NCI-H1436 treated with DMSO at 0.1 percent for 48 hours (cell line): ENCODE data around the gene KIF17.
A peak's percentile ranks its signal among the peaks of the same experiment; 100 is the strongest.

Experiments
- DNase-seq: peaks from one replicate; lab custom pipeline; 2025; lab: John Stamatoyannopoulos, UW

KIF17 gene

DNA sequence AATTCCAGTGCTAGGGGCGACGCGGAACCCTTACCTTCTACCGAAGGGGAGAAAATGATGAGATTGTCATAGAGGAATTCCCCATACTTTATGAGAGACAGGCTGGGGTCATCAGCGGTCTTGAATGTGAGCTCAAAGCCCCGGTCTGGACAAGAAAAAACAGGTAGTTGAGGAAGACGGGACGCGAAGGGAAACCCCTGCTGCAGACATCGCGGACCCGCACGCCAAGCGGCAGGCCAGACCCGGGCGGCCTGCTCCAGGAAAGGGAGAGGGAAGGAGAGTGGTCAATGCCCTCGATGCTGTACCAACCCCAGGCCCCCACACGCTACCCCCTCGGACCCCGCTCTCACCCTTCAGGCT is 57.0 kb downstream of the KIF17 start:
- no peak for DNase-seq

DNA sequence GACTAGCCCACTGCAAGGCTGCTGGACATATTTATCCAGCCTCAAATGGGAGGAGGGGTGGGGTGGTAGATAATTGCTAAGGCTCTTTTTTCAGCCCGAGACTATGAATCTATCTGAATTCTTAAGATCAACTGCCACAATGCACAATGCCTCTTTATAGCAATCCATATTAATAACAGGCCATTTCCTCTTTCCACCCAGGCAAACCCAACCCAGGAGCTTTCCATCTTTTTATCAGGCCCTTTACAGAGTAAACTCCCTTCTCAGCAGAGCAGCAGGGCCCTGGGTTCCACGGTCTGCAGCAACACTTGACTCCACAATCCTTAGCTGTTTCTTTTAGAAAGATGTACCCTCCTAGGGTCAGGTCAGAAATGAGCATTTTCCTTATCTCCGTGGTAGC is 57.4 kb downstream of the KIF17 start:
- DNase-seq: no peak

DNA sequence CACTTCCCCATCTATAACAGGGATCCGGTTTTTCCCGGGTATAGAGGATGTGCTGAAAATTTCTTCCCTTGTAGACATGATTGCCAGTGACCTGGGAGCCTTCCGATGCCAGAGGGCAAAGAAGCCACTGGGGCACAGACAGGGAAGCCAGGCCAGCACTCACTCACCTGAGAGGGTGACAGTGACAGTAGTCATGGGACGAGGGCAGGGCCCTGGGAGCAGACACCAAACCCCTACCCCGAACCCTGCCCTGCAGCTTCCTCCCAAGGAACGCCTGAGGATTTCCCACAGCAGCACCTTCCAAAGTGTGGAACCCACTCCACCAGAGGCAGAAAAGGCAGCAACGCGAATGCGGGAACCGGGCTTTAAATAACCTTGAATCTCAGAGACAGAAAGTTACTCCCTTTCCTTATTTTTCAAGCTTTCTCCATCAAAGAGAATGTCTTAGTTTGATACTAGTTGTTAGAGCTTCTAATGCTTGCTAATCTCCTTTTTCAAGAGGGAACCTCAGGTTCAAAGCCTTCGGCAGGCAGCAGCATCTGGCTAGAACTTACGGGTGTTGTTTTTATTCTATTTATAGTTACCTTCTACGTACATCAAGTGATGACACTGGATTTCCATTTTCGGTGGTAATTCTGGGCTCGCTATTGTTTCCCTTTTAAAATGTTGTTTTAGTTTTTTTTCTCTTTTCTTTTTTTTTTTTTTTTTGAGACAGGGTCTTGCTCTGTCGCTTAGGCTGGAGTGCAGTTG is 59.5 kb downstream of the KIF17 start:
- no peak for DNase-seq

DNA sequence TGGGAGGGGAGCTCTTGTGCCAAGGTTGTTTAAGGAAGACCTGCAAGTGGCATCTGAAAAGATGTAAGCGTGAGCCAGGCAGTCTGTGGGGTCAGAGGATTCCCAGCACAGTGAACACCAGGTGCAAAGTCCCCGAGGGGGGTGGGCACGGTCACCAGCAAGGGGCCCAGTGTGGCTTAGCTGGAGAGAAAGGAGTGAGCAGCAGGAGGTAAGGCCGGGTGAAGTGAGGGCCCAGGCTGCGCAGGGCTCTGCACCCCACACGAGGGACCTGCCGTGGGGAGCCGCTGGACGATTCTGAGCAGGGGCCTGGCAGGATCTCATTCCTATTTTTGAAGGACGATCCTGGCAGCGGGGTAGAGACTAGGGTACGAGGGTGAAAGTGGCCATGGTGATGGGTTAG is 60.8 kb downstream of the KIF17 start:
- DNase-seq: no peak

DNA sequence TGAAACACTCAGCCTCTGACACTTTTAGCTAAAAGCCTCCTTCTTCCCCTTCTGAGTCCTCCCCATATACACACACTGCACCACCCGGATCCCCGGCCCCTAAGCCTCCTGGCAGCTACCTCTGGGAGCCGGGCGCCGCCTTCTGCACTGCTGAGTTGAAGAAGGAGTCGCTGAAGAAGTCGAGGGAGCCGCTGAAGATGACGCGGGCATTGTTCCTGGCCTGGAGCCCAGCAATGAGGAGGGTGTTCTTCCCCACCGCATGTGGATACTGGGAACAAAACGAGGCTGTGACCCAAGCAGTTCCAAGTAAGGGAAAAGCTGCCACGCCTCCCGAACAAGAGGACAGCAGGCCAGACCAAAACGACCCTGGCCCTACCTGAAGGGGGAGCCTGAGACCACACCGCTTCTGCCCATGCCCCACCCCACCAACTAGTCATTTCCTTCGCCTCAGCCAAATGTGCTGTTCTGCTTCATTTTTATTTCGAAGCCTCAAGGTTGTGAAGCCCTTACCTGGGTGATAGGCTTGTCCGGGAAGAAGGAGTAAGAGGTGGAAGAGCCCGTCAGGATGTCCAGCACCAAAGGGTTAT is 63.6 kb downstream of the KIF17 start:
- no peak for DNase-seq

DNA sequence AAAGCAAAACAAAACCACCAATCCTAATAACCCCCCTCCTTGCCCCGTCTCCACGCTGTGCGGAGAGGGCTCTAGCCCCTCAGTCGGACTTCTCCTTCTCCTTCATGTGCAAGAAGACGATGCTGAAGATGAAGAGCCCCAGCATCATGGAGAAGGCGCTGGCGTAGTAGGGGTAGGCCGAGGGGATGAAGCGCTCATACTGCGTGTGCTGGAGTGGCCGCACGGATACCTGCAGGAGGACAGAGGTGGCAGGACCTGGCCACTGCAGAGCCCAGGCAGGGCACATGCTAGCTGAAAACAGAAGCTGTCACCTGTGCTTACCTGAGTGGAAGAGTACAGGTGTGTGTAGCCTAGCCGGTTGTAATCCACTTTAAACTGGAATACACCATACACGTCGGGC is 65.5 kb downstream of the KIF17 start:
- no peak for DNase-seq

DNA sequence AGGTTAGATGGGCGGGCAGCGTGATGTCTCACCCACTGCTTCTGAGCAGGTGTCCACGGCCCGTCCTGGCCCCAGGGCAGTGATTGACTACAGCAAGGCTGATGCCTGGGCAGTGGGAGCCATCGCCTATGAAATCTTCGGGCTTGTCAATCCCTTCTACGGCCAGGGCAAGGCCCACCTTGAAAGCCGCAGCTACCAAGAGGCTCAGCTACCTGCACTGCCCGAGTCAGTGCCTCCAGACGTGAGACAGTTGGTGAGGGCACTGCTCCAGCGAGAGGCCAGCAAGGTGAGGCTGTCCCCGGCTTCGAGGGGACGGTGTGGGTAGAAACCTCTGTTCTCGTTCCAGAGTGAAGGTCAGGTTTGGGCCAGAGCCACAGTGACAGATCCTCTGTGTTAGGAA is 68.9 kb downstream of the KIF17 start:
- DNase-seq: no peak

DNA sequence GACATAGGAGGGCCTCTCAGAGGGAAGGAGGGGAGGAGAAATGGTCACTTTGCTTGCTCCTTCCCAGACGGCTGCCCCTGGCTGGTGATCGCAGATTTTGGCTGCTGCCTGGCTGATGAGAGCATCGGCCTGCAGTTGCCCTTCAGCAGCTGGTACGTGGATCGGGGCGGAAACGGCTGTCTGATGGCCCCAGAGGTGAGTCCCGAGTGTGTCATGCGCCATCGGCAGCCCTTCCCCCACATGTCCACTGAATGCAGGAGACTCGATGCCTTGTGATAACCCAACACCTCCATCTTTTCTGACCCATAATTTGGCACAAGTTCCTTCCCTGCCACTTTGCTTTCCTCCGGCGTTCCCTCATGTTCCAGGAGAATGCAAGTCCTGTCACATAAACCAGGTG is 69.4 kb downstream of the KIF17 start:
- no peak for DNase-seq

DNA sequence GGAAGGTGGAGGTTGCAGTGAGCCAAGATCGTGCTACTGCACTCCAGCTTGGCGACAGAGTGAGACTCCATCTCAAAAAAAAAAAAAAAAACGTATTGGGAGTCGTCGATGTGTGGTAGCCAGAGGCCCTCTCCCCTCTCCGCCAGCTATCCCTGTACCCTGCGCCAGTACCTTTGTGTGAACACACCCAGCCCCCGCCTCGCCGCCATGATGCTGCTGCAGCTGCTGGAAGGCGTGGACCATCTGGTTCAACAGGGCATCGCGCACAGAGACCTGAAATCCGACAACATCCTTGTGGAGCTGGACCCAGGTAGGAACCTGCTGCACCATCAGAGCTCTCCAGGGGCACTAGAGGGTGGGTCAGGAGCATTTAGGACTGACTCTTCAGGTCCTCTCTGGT is 72.4 kb downstream of the KIF17 start:
- no peak for DNase-seq

DNA sequence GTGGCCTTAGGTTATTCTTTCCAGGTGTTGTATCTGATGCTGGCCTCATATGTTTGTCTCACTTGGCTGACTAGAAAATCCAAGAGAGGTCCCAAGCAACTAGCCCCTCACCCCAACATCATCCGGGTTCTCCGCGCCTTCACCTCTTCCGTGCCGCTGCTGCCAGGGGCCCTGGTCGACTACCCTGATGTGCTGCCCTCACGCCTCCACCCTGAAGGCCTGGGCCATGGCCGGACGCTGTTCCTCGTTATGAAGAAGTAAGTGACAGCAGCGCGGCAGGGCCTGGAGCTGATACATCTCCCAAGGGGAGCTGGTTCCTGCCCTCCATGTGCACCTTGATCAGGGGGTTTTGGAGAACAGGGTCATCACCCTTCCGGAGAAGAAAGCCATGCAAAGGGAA is 73.4 kb downstream of the KIF17 start:
- DNase-seq: no peak

DNA sequence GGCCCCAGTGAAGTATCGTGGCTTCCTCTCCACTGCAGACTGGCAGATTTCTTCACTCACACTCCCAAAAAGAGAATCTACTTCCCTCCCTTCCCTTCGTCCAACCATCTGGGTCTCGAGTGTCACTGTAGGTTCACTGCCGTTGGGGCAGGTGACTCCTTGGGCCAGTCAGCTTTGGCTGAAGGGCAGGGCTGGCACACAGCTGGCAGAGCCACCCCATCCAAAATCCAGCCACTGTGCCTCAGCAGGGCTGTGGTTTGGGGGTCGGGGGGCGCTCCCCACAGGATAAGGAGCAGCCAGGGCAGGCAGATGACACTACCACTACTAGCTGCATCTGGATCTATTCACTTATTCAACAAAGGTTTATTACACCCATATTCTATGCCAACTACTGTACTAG is 74.7 kb downstream of the KIF17 start:
- no peak for DNase-seq

DNA sequence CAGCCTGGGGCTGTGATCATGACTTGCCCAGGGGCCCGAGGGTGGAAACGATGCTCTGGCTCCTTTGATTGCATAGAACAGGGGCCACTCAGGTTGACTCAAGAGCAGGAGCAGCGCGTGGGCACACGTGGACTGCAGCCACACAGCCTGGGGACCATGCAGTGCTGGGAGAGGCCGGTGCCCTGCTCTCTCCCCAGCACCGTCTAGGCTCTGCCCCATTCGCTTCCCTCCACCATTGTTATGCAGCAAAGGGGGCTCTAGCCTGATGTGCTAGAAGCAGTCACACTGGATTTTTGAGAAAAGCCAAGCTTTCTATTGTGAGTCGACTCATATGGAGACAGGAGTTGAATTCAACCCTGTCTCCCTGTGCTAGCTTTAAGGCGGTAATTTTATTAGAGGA is 75.8 kb downstream of the KIF17 start:
- DNase-seq: no peak

DNA sequence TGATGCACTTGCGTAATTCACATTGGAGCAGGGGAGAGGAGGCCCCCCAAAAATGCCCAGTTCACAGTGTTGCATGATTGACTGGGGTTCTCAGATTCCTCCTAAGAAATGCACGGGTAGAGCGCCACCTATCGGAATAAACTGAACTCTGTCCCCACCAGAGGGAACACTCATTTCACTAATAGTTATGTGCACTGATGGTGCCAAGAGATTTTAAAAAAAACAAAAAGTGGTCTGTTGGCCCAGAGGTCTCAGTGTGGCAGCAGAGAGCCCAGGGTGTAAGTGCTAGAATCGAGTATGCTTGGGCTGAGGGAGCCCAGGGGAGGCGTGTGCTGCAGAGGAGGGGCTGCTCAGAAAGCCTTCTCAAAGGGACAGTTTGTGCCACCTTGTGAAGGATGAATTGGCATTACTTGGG is 77.6 kb downstream of the KIF17 start:
- DNase-seq: no peak

DNA sequence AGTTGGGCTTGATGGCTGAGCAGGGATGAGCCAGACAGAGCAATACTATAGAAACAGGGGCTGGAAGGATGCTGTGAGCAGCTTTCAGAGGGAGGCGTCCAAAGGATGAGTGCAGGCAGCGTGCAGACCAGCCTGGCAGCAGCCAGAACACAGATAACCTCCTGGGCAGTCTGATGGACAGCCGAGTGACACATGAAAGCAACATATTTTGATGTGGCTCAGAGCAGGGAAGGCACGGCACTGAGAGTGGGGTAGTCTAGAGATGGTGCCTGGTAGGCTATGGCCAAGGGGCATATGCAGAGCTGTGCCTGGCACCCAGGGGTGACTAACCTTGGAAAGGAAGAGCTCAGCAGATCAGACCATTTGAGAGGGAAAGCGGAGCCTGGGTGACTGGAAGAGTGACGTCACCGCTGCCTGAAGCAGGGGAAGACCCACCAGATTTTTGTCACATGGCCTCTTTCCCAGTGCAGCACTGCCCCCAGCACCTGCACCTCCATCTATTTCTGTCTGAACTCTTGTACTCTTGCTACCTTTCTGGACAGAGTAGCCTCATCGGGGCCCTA is 80.9 kb downstream of the KIF17 start:
- DNase-seq: no peak

DNA sequence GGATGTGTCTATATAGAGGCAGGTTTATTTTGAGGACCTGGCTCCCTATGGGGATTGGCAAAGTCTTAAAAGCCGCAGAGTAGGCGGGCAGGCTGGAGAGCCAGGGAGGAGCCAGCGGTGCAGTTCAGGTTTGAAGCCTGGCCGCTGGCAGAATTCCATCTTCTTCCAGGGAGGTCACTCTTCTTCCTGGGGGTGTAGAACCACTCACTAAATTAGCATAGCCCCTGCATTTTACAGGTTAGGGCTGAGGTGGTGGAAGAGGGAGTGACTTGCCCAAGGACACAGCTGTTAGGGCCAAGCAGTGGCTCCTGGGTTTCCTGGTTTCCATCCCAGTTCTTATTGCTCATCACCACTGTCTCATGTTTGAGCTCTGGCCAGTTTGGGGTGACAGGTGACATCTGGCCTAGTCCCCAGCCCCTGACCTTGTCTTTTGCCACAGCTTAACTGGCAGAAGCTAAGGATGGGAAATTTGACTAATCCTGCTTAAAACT is 83.2 kb downstream of the KIF17 start:
- DNase-seq: no peak

DNA sequence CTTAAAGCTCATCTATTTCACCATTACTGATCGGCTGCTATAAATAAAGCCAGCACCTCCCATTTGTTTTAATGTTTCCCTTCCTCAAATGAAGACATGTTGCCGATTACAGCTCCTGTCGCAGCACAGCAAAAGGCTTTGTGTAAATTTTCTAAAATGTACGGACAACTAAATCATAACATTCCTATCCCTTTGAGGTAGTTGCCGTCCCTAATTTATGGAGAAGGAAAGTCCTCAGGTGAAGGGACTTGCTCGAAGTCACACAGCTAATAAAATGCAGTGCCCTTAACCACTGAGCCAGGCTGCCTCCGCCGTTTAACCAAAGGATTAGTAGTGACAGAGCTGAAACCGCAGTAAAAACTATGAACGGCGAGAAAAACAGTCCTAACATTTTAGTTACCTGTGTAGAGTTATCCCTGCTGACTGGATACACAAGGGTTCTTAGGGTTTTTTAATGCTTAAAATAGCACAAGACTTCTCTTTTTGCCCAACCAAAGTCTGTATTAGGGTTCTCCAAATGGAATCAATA is 83.7 kb downstream of the KIF17 start:
- no peak for DNase-seq

DNA sequence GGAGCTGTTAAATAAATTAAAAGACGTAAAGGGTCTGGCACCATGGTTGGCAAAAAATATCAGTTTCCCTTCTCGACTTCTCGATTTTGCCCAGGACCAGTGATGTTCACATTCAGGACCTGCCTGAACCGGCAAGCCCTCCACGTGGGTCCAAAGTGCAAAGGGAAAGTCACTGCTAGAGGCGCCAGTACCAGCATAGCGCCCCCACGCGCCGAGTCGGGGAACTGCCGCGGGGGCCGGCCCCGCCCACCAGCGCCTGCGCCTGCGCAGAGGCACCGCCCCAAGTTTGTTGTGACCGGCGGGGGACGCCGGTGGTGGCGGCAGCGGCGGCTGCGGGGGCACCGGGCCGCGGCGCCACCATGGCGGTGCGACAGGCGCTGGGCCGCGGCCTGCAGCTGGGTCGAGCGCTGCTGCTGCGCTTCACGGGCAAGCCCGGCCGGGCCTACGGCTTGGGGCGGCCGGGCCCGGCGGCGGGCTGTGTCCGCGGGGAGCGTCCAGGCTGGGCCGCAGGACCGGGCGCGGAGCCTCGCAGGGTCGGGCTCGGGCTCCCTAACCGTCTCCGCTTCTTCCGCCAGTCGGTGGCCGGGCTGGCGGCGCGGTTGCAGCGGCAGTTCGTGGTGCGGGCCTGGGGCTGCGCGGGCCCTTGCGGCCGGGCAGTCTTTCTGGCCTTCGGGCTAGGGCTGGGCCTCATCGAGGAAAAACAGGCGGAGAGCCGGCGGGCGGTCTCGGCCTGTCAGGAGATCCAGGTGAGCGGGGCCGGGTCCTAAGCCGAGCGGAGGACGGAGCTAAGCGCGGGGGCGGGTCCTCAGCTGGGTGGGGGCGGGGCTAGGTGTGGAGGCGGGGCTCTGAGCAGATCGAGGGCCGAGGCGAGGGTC is 84.4 kb downstream of the KIF17 start, which contains the start of gene PINK1:
Gene PINK1, plus strand, starts transcription at position 269 of the 875 bp plus-strand sequence. Its CDS starts 91 bp downstream, at position 360.
- DNase-seq: peak; percentile 10

DNA sequence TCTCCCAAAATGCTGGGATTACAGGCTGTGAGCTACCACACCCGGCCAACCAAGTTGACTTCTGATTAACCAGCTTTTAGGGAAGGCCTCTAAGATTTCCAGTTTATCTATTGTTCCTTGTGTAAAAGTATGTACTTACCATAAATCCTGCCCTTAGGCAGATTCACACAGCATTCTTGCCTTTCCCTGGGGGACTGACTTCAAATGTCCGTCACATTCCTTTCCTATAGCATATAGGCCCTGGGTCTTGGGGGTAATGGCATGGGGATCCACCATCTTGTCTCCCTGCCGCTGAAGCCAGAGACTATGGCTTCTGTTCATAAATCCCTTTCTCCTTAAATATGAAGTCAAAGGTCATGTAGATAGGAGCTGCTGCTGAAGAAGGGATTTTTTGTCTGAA is 85.4 kb downstream of the KIF17 start:
- no peak for DNase-seq

DNA sequence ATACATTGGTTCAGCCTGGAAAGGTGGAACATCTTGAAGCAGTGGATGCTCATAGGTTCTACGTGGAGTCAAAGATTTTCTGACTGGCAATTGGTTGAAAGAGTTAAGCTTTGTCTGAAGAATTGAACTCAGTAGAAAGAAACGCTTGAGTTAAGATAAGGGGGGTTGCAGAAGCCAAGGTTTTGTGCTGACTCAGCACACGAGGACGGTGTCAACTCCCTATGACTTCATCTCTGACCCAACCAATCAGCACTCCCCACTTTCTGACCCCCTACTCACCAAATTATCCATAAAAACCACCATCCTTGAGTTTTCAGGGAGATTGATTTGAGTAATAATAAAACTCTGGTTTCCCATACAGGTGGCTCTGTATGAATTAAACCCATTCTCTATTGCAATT is 87.1 kb downstream of the KIF17 start:
- no peak for DNase-seq

DNA sequence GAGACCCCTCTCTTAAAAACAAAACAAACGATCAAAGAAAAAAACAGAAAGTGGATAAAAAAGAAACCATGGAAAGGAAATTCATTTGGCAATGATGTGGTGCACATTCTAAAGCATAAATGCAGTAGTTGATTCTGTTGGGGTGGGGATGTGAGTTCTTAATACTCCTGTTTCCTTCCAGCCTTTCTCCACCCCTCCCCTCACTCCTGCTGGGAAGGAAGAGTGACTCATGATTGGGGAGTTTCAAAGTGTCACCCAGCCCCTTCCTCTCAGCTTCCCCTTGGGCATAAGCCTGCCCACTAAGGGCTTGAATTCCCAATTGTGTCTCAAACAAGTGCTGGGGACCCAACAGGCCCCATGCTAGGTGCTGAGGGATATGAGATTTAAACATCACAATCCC is 91.3 kb downstream of the KIF17 start:
- DNase-seq: no peak

DNA sequence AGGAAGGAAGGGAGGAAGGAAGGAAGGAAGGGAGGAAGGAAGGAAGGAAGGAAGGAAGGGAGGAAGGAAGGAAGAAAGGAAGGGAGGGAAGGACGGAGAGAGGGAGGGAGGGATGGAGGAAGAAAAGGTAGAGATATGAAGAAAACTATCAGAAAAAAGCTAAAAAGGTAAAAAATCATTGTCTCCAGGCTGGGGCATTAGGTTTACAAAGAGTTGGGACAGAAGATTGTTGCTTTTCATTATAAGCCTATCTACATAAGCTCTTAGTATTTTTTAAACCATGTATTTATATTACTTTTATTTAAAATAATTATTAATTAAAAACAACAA is 91.7 kb downstream of the KIF17 start:
- DNase-seq: no peak
